ENCODE measurements around the gene OS9. TPM values are rescaled to one million over a fixed set of nuclear protein-coding genes. Genes with fewer than 3 reads are reported as not detected.
A peak's percentile ranks its signal among the peaks of the same experiment; 100 is the strongest.

OS9 gene
- total RNA-seq, 1 donor from 2014 or later: 133 TPM

GRCh38 chr12:57744777-57745484, 51.0 kb downstream of the OS9 start, which contains the start of gene TSPAN31:
TSPAN31 (plus strand) TSS chr12:57745039; CDS start chr12:57745155, 116 bp downstream.
- DNase-seq (ENCODE audit: low spot score): peak; percentile 98
- intact Hi-C loops (cut with DNase I): no loop called here

GRCh38 chr12:57745485-57745881, 51.6 kb downstream of the OS9 start:
- intact Hi-C loops (cut with DNase I): no loop called here
- DNase-seq (ENCODE audit: low spot score): no peak

GRCh38 chr12:57746025-57746424, 52.1 kb downstream of the OS9 start:
- DNase-seq (ENCODE audit: low spot score): no peak
- intact Hi-C loops (cut with DNase I): no loop called here

GRCh38 chr12:57749061-57749460, 55.1 kb downstream of the OS9 start:
- DNase-seq (ENCODE audit: low spot score): no peak
- intact Hi-C loops (cut with DNase I): no loop called here

- DNase-seq (ENCODE audit: low spot score): no peak
- intact Hi-C loops (cut with DNase I): no loop called here
Observed at GRCh38 chr12:57750561-57751431, 56.9 kb downstream of the OS9 start.

GRCh38 chr12:57751432-57751787, 57.5 kb downstream of the OS9 start:
- intact Hi-C loops (cut with DNase I): no loop called here
- DNase-seq (ENCODE audit: low spot score): no peak

GRCh38 chr12:57751788-57752667, 58.1 kb downstream of the OS9 start, which contains the start of gene CDK4:
CDK4 (minus strand) TSS chr12:57752310; CDS start chr12:57751717, 593 bp downstream.
- DNase-seq (ENCODE audit: low spot score): peak; percentile 99
- intact Hi-C loops (cut with DNase I): loop anchor here (2.0 kb wide), 1 partner anchor 19 kb away; no protein-coding TSS in a partner anchor

- DNase-seq (ENCODE audit: low spot score): no peak
- intact Hi-C loops (cut with DNase I): loop anchor here (2.0 kb wide), 1 partner anchor 18 kb away; no protein-coding TSS in a partner anchor
Observed at GRCh38 chr12:57752668-57753000, 58.7 kb downstream of the OS9 start.

GRCh38 chr12:57753756-57754337, 59.9 kb downstream of the OS9 start:
- intact Hi-C loops (cut with DNase I): loop anchor here (2.0 kb wide), 1 partner anchor 17 kb away; no protein-coding TSS in a partner anchor
- no peak for DNase-seq (ENCODE audit: low spot score)

- DNase-seq (ENCODE audit: low spot score): peak; percentile 72
- intact Hi-C loops (cut with DNase I): no loop called here
Observed at GRCh38 chr12:57754411-57755193, 60.7 kb downstream of the OS9 start, which contains the start of gene MARCHF9. MARCHF9 (plus strand) TSS chr12:57755103; CDS start chr12:57755529, 426 bp downstream.

GRCh38 chr12:57755194-57755453, 61.2 kb downstream of the OS9 start:
- intact Hi-C loops (cut with DNase I): no loop called here
- DNase-seq (ENCODE audit: low spot score): no peak

GRCh38 chr12:57755454-57756372, 61.8 kb downstream of the OS9 start:
- intact Hi-C loops (cut with DNase I): no loop called here

GRCh38 chr12:57756406-57757341, 62.7 kb downstream of the OS9 start:
- intact Hi-C loops (cut with DNase I): no loop called here
- DNase-seq (ENCODE audit: low spot score): no peak

More at GRCh38 chr12:57755454-57756372, 61.8 kb downstream of the OS9 start:
- peak; percentile 76 for DNase-seq (ENCODE audit: low spot score)

- intact Hi-C loops (cut with DNase I): no loop called here
- no peak for DNase-seq (ENCODE audit: low spot score)
Observed at GRCh38 chr12:57757771-57758170, 63.8 kb downstream of the OS9 start.

- intact Hi-C loops (cut with DNase I): no loop called here
- DNase-seq (ENCODE audit: low spot score): no peak
Observed at GRCh38 chr12:57758552-57759359, 64.8 kb downstream of the OS9 start.

Data from cardiac septum (tissue), 1 donor.